HEK293 (cell line): ENCODE data around the gene HPCA.

Experiments
- CTCF ChIA-PET: fragments of 350-600 bp; formaldehyde crosslinking; extraction: SDS; loops from one replicate; lab custom pipeline; 2021; ENCODE audit warnings: antibody characterized with exemption; lab: Yijun Ruan, JAX
- POLR2A ChIA-PET: fragments of 300-600 bp; formaldehyde crosslinking; extraction: SDS; loops from one replicate; lab custom pipeline; 2020; ENCODE audit warnings: antibody characterized with exemption, inconsistent platforms; lab: Yijun Ruan, JAX
- H3K27ac ChIP-seq: fragments of 200-500 bp; sonication (Bioruptor generic); 2 replicates; pipeline ENCODE4 v1.5.1; 2014; ENCODE audit warnings: low read depth, low read length, control low read depth, inconsistent platforms; ENCODE audit errors: extremely low read depth
- H3K36me3 ChIP-seq, 2 experiments: fragments of 200-500 bp in 1 of 2; sonication (Bioruptor generic) in 1 of 2; 1 replicate in 1 of 2; 2 replicates in 1 of 2; pipeline ENCODE4 v1.5.1; 2014 to 2017; ENCODE audit warnings: inconsistent platforms in 2 of 2, low read length in 2 of 2; ENCODE audit not compliant: control insufficient read depth in 2 of 2, insufficient read depth in 1 of 2
- H3K4me1 ChIP-seq: fragments of 200-500 bp; sonication (Bioruptor generic); 2 replicates; pipeline ENCODE4 v1.5.1; 2014; ENCODE audit warnings: mild to moderate bottlenecking, low read length, inconsistent platforms; ENCODE audit not compliant: control insufficient read depth, insufficient read depth
- H3K4me3 ChIP-seq: 2 replicates; pipeline ENCODE4 v1.5.1; 2011; ENCODE audit warnings: low read depth, mild to moderate bottlenecking, control low read depth, low read length, moderate library complexity
- H3K9me3 ChIP-seq: fragments of 200-500 bp; sonication (Bioruptor generic); 2 replicates; pipeline ENCODE4 v1.5.1; 2014; ENCODE audit warnings: low read depth, low read length, inconsistent platforms; ENCODE audit not compliant: control insufficient read depth, insufficient read depth
- KLF1 ChIP-seq: fragments of 450-650 bp; formaldehyde crosslinking; IDR thresholded peaks from 2 replicates; pipeline ENCODE4 v1.5.1; 2016; ENCODE audit warnings: missing biosample characterization, missing genetic modification characterization
- RBAK ChIP-seq: fragments of 450-650 bp; formaldehyde crosslinking; IDR thresholded peaks from 2 replicates; pipeline ENCODE4 v1.5.1; 2016; ENCODE audit warnings: missing biosample characterization, missing genetic modification characterization
- SCRT1 ChIP-seq: fragments of 450-650 bp; formaldehyde crosslinking; IDR thresholded peaks from 2 replicates; pipeline ENCODE4 v1.5.1; 2016; ENCODE audit warnings: missing biosample characterization, missing genetic modification characterization, borderline replicate concordance
- ZBTB48 ChIP-seq: fragments of 450-650 bp; formaldehyde crosslinking; IDR thresholded peaks from 2 replicates; pipeline ENCODE4 v1.5.1; 2016; ENCODE audit warnings: missing biosample characterization, missing genetic modification characterization
- ZBTB7A ChIP-seq: fragments of 450-650 bp; formaldehyde crosslinking; IDR thresholded peaks from 2 replicates; pipeline ENCODE4 v1.5.1; 2016; ENCODE audit warnings: low read depth, missing biosample characterization, missing genetic modification characterization
- ZNF146 ChIP-seq: fragments of 450-650 bp; formaldehyde crosslinking; IDR thresholded peaks from 2 replicates; pipeline ENCODE4 v1.5.1; 2016; ENCODE audit warnings: missing biosample characterization, missing genetic modification characterization
- ZNF324 ChIP-seq: fragments of 450-650 bp; formaldehyde crosslinking; IDR thresholded peaks from 2 replicates; pipeline ENCODE4 v1.5.1; 2016; ENCODE audit warnings: missing biosample characterization, missing genetic modification characterization
- ZNF394 ChIP-seq: fragments of 450-650 bp; formaldehyde crosslinking; IDR thresholded peaks from 2 replicates; pipeline ENCODE4 v1.5.1; 2016; ENCODE audit warnings: missing biosample characterization, missing genetic modification characterization, mild to moderate bottlenecking, moderate library complexity, borderline replicate concordance
- ZNF48 ChIP-seq: fragments of 450-650 bp; formaldehyde crosslinking; IDR thresholded peaks from 2 replicates; pipeline ENCODE4 v1.5.1; 2016; ENCODE audit warnings: missing biosample characterization, missing genetic modification characterization
- ZNF529 ChIP-seq: fragments of 450-650 bp; formaldehyde crosslinking; IDR thresholded peaks from 2 replicates; pipeline ENCODE4 v1.5.1; 2017; ENCODE audit warnings: missing genetic modification characterization, missing biosample characterization; ENCODE audit not compliant: insufficient replicate concordance
- ZNF558 ChIP-seq: fragments of 450-650 bp; formaldehyde crosslinking; IDR thresholded peaks from 2 replicates; pipeline ENCODE4 v1.5.1; 2016; ENCODE audit warnings: missing biosample characterization, missing genetic modification characterization
- ZNF626 ChIP-seq: fragments of 450-650 bp; sonication (Bioruptor Pico); formaldehyde crosslinking; IDR thresholded peaks from 2 replicates; pipeline ENCODE4 v1.5.1; 2018; ENCODE audit warnings: missing biosample characterization, missing genetic modification characterization, inconsistent platforms
- ZNF660 ChIP-seq: fragments of 450-650 bp; IDR thresholded peaks from 2 replicates; pipeline ENCODE4 v1.5.1; 2018; ENCODE audit warnings: missing biosample characterization, mild to moderate bottlenecking, missing genetic modification characterization
- TF ChIP-seq, protein P1 (sequence below): fragments of 450-650 bp; formaldehyde crosslinking; IDR thresholded peaks from 2 replicates; pipeline ENCODE4 v1.5.1; 2016; ENCODE audit warnings: missing biosample characterization, missing genetic modification characterization
- TF ChIP-seq, protein P2 (sequence below): fragments of 450-650 bp; formaldehyde crosslinking; IDR thresholded peaks from 2 replicates; pipeline ENCODE4 v1.5.1; 2016; ENCODE audit warnings: missing biosample characterization, missing genetic modification characterization, low read depth
- TF ChIP-seq, protein P3 (sequence below): fragments of 450-650 bp; formaldehyde crosslinking; IDR thresholded peaks from 2 replicates; pipeline ENCODE4 v1.5.1; 2016; ENCODE audit warnings: missing biosample characterization, missing genetic modification characterization, borderline replicate concordance
- TF ChIP-seq, protein P4 (sequence below): fragments of 450-650 bp; formaldehyde crosslinking; IDR thresholded peaks from 2 replicates; pipeline ENCODE4 v1.5.1; 2016; ENCODE audit warnings: missing biosample characterization, missing genetic modification characterization
- TF ChIP-seq, protein P5 (sequence below): fragments of 450-650 bp; formaldehyde crosslinking; IDR thresholded peaks from 2 replicates; pipeline ENCODE4 v1.5.1; 2016; ENCODE audit warnings: missing biosample characterization, missing genetic modification characterization, low read depth

HPCA gene

DNA sequence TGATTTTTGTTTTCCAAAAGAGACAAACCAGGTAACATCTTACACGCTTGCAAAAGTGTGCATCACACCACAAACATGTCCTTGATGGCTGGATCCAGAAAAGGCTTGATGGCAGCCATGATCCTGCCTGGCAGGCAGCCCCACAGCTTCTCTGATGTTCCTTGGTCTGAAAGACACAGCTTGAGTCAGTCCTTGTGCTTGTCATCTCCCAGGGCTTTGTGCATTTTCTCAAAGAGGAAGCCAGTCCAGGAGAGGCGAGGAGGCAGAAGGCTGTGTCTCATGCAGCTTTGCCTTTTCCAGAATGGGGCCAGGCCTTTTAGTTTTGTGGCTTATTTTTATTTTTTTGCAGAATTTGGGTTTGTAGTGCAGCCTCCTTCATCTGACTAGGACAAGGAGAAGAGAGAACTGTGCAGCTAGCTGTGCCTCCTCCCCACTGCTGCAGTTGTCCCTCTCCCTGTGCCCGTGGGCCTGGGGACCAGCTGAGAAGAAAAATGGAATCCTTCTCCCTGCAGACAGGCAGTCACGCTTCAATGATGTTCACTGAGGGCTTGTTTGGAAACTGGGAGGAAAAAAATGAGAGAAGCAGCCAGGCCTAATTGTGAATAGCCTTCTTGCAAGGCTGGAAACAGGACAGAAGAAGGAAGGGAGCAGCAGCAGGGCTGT is 22.9 kb upstream of the HPCA start:
- no peak overlapping the region for H3K27ac ChIP-seq
- no peaks in the 10 kb centered on the region for H3K4me1 ChIP-seq
- peaks cover 0 to 69% of the 10 kb centered on the region in 2 experiments; a peak in 1 of 3 replicates for H3K36me3 ChIP-seq
- peak; percentile 53; the same call in 1 of the 2 replicates for TF ChIP-seq ZNF558
- TF ChIP-seq SCRT1 (tag by site-specific recombination): no peak
- TF ChIP-seq, all 188 proteins: peak for 1
- Histone ChIP-seq H3K4me3 (no peak overlapping the region), H3K9me3 (no peaks in the 10 kb centered on the region)
- ChIA-PET CTCF (interaction anchor here (0.6 to 2.0 kb wide), 6 partner anchors 9 to 35 kb away, joined by 3 to 6 read pairs (median 3); partner anchors contain the start of gene HPCA), POLR2A (no interaction called here)

DNA sequence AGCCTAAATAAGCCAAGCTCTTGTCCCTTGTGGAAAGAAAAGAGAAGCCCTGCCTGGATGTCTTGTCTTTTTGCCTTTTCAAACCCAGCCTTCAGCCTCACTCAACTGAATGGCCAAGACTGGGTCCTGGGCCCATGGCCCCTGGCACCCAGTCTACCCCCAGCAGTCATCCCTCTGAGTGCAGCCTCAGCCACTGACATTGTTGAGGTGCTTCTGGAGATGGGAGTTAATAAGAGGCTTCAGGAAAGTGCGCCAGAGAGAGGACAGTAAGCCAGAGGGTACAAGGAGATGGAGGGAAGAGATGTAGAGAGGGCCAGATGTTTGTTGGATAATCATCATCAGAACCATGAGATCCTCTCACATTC is 22.4 kb upstream of the HPCA start:
- H3K4me1 ChIP-seq: no peaks in the 10 kb centered on the region
- POLR2A ChIA-PET: no interaction called here
- H3K36me3 ChIP-seq: peaks cover 0 to 67% of the 10 kb centered on the region in 2 experiments; a peak in 1 of 3 replicates
- TF ChIP-seq, protein P1, sequence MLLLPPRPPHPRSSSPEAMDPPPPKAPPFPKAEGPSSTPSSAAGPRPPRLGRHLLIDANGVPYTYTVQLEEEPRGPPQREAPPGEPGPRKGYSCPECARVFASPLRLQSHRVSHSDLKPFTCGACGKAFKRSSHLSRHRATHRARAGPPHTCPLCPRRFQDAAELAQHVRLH (tag by site-specific recombination): no peak
- TF ChIP-seq ZNF146 (tag by site-specific recombination): no peak
- TF ChIP-seq ZNF324 (tag by site-specific recombination): no peak
- TF ChIP-seq, protein P2, sequence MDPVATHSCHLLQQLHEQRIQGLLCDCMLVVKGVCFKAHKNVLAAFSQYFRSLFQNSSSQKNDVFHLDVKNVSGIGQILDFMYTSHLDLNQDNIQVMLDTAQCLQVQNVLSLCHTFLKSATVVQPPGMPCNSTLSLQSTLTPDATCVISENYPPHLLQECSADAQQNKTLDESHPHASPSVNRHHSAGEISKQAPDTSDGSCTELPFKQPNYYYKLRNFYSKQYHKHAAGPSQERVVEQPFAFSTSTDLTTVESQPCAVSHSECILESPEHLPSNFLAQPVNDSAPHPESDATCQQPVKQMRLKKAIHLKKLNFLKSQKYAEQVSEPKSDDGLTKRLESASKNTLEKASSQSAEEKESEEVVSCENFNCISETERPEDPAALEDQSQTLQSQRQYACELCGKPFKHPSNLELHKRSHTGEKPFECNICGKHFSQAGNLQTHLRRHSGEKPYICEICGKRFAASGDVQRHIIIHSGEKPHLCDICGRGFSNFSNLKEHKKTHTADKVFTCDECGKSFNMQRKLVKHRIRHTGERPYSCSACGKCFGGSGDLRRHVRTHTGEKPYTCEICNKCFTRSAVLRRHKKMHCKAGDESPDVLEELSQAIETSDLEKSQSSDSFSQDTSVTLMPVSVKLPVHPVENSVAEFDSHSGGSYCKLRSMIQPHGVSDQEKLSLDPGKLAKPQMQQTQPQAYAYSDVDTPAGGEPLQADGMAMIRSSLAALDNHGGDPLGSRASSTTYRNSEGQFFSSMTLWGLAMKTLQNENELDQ: no peak
- no peak for TF ChIP-seq ZNF529 (tag by site-specific recombination)
- TF ChIP-seq, protein P3, sequence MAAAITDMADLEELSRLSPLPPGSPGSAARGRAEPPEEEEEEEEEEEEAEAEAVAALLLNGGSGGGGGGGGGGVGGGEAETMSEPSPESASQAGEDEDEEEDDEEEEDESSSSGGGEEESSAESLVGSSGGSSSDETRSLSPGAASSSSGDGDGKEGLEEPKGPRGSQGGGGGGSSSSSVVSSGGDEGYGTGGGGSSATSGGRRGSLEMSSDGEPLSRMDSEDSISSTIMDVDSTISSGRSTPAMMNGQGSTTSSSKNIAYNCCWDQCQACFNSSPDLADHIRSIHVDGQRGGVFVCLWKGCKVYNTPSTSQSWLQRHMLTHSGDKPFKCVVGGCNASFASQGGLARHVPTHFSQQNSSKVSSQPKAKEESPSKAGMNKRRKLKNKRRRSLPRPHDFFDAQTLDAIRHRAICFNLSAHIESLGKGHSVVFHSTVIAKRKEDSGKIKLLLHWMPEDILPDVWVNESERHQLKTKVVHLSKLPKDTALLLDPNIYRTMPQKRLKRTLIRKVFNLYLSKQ (tag by site-specific recombination): no peak
- TF ChIP-seq ZNF660 (tag by site-specific recombination): no peak
- TF ChIP-seq RBAK: no peak
- no peak for TF ChIP-seq ZNF48 (tag by site-specific recombination)
- no peak for TF ChIP-seq ZNF626
- no peak for TF ChIP-seq ZNF394 (tag by site-specific recombination)
- no peak for TF ChIP-seq ZBTB7A (tag by site-specific recombination)
- H3K9me3 ChIP-seq: no peaks in the 10 kb centered on the region
- CTCF ChIA-PET: interaction anchor here (0.8 to 2.0 kb wide), 3 partner anchors 9 to 35 kb away, joined by 3 to 6 read pairs (median 4); no protein-coding TSS in a partner anchor
- no peak overlapping the region for H3K4me3 ChIP-seq
- no peak overlapping the region for H3K27ac ChIP-seq

DNA sequence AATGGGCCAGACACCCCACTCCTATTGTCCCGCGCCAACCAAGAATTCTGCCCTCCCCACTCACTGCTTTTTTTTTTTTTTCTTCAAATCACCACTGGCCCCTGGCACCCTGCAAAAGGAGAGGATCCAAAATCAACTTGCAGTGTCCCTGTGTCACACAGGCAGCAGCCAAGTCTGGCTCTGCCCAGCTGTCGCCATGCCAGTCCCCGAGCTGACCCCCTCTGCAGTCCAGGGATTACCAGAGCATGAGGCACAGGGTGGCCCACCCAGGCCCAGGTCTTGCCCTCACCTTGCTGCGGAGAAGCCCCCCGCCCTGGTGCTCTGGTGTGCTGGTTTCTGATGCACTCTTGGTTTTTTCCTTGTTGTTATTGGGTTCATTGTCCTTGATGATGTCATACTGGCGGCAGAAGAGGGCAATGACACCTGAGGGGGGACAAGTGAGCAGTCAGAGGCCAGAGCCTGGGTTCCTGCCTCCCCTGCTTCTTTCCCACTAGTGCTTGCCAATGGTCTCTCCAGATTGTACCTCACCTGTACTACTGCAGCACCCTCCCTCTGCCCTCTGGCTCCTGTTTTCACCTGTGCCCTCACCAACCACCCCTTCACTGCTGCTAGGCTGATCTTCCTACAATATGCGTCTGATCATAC is 21.8 kb upstream of the HPCA start:
- POLR2A ChIA-PET: no interaction called here
- Histone ChIP-seq H3K27ac (no peak overlapping the region), H3K4me3 (no peak overlapping the region), H3K9me3 (no peaks in the 10 kb centered on the region), H3K4me1 (no peaks in the 10 kb centered on the region), H3K36me3 (peaks cover 0 to 61% of the 10 kb centered on the region in 2 experiments; a peak in 1 of 3 replicates)
- CTCF ChIA-PET: interaction anchor here (0.7 to 2.0 kb wide), 2 partner anchors 8 to 1295 kb away, joined by 5 to 6 read pairs; no protein-coding TSS in a partner anchor
- TF ChIP-seq, protein P4, sequence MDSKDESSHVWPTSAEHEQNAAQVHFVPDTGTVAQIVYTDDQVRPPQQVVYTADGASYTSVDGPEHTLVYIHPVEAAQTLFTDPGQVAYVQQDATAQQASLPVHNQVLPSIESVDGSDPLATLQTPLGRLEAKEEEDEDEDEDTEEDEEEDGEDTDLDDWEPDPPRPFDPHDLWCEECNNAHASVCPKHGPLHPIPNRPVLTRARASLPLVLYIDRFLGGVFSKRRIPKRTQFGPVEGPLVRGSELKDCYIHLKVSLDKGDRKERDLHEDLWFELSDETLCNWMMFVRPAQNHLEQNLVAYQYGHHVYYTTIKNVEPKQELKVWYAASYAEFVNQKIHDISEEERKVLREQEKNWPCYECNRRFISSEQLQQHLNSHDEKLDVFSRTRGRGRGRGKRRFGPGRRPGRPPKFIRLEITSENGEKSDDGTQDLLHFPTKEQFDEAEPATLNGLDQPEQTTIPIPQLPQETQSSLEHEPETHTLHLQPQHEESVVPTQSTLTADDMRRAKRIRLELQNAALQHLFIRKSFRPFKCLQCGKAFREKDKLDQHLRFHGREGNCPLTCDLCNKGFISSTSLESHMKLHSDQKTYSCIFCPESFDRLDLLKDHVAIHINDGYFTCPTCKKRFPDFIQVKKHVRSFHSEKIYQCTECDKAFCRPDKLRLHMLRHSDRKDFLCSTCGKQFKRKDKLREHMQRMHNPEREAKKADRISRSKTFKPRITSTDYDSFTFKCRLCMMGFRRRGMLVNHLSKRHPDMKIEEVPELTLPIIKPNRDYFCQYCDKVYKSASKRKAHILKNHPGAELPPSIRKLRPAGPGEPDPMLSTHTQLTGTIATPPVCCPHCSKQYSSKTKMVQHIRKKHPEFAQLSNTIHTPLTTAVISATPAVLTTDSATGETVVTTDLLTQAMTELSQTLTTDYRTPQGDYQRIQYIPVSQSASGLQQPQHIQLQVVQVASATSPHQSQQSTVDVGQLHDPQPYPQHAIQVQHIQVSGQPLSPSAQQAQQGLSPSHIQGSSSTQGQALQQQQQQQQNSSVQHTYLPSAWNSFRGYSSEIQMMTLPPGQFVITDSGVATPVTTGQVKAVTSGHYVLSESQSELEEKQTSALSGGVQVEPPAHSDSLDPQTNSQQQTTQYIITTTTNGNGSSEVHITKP (tag by site-specific recombination): peak; percentile 92
- TF ChIP-seq, protein P5, sequence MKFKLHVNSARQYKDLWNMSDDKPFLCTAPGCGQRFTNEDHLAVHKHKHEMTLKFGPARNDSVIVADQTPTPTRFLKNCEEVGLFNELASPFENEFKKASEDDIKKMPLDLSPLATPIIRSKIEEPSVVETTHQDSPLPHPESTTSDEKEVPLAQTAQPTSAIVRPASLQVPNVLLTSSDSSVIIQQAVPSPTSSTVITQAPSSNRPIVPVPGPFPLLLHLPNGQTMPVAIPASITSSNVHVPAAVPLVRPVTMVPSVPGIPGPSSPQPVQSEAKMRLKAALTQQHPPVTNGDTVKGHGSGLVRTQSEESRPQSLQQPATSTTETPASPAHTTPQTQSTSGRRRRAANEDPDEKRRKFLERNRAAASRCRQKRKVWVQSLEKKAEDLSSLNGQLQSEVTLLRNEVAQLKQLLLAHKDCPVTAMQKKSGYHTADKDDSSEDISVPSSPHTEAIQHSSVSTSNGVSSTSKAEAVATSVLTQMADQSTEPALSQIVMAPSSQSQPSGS: peak; percentile 60
- TF ChIP-seq ZBTB48 (no peak), KLF1 (no peak)
- TF ChIP-seq, all 188 proteins: peak for 2
